GM21367 (cell line): ENCODE data around the gene CPEB1.
"Not testable (repeated sequence)": the region's sequence is repeated elsewhere in the genome, so short reads cannot be mapped to it uniquely, and the experiment has no call there.

Experiments
- ATAC-seq: cut with Tn5 transposase; IDR thresholded peaks from one replicate; pipeline ENCODE4 v1.9.1; 2021; ENCODE audit not compliant: unreplicated experiment

Gene CPEB1

DNA sequence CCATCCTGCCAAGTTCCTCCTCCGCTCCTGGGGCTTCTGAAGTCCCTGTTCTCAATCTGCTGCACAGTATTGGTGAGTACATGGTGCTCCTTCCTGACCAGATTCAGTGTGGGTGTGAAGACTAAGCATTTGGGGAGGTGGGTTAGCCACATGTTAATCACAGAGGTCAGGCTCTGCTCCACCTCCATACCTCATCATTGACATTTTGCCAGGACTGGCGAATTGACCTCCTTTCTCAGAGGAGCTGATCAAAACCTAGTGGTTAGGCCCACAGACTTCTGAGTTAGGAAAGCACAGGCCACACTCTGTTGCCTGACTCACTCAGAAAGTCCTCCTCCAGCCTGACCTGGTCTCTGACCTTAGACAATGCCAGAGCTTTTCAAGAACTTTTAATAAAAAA, 98.5 kb downstream of the CPEB1 start:
- no peak for ATAC-seq

DNA sequence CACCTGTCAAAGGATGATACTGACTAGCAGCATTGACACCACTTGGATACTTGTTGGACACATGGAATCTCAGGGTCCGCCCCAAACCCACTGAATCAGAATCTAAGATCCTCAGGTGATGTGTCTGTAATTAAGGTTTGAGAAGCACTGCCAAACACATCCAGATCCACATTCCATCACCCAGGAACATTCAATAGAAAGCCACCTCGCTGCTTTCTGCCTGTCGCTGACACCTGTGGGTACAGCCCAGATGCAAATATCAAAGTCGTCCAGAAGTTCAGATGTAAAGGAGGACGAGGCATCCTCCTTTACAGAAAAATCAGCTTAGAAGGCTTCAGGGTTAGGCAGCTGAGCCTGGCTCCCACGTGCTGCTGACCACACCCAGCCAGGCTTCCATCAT, 101.7 kb downstream of the CPEB1 start:
- no peak for ATAC-seq

DNA sequence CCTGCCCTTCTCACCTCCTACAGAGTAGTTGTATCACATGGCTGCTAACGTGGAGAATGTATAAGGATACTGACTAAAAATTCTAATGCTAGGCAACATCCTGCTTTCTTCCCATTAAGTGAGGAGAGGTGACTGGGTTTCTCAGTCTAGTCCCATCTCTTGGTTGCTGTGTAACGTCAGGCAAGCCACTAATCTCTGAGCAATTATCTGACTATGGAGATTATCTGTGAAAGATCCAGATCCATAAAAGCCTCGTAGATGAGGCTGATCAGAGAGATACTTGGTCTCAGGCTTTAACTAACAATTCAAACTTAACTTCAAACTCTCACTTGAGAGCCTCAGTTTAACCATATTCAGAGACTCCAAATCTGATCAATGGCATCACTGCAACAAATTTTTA, 102.2 kb downstream of the CPEB1 start:
- ATAC-seq = no peak

DNA sequence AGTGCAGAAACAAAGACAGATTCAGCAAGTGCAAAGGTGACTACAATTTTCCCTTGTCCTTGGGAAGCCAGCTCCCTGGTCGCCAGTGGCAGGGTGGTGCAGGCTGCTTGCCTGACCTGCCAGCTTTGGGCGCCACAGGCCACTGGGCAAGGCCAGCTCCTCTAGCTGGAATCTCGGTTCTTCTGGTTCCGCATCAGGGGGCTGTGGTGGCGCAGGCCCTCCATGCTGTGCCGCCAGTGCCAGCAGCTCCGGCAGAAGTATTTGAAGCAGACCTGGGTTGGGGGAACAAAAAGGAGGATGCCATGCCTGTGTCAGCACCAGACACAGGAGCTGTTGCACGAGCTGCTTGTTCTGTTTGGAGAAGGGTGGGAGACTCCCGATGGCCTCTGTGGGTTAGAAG, 102.7 kb downstream of the CPEB1 start:
- no peak for ATAC-seq

DNA sequence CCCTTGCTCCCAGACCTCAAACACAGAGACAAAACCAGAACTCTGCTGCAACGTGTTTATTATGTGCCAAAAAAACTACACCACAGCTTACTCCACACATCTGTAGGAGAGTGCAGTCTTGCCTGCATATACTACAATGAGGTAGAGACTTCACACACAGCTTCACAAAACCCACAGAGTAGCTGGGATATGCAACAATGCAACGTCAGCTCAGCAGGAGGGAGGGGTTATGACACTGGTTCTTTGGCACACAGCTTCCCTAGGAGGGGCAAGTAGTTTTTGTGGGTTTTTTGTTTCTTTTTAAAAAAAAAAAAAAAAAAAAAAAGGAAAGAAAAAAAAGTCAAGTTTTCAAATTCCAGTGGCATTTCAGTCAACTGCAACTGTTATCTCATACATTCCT, 104.0 kb downstream of the CPEB1 start:
- no peak for ATAC-seq

DNA sequence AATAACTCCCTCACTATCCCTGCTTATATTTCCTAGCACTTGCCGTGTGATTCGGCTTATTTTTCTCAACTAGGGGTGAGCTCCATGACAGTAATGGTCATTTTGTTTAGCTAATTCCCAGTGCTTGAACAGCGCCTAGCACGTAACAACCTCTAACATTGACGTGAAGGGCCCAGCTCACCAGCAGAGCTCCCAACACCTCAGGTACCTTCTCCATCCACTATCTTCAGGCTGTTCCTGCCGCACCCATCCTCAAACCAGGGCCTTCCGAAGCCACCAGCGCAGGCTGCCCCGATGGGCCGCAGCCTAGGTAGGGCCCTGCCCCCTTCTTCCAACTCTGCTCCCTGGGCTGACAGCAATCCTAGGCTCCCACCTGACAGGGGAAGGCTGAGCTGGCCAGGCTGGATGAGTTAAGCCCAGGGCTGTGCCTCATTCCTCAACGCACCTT, 106.2 kb downstream of the CPEB1 start:
- ATAC-seq = no peak

DNA sequence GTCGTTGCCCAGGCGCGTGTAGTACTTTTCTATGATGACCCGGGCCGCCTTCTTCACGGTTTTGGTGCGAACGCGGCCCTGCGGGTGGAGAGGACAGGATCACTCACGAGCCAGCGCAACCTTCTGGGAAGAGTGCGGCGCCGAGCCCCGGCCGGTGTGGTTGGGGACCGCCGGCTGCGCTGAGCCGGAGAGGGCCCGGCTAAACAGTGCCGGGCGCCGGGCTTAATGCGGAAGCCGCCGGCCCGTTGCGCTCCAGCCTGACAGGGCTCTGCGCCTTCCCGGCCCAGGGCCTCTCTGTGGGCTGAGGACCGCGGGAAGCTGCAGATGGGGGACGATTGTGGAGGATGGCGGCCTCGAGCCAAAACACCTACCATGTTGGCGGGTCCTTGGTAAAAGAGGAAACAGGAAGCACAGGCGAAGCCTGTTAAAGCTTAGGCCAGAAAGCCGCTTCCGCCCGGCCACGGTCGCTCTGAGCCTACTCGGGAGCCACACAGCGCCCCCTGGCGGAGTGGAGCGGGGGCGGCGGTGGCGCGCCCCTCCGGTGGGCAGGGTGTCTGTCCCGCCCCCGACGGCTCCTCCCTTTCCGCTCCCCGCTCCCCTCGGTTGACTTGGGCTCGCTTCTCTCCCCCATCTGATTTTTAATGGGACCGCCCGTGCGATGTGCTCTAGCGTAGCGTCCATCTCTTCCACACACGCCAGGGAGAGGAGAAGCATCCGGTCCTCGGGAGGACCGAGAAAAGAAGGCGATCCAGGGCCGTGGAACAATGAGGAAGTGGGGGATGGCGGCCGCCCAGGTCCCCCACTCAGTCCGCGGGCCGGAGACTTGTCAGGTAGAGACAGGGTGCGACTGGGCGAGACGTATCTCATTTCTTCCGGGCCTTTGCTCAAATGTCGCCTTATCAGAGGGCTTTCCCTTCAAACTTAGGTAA, 106.8 kb downstream of the CPEB1 start, which contains the start of gene RPS17:
TSS of gene RPS17 (minus strand) at position 403 of the 929 bp plus-strand sequence. CDS start at position 374, 29 bp downstream.
- peak; percentile 87 for ATAC-seq

DNA sequence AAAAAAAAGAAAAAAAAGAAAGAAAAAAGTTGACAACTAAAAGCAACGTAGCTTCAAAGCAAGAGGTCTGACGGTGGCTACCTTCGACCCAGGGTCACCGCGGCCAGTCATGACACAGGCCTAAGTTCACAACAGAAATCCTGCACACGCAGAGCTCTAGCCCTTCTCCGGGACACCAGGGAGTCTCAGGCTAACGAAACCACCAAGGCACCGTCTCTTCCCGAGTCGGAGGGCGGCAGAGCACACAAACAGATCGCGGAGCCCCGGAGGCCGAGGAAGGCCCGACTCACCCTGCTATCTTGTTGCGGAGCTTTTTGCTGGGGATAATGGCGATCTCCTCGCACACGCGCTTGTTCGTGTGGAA, 107.5 kb downstream of the CPEB1 start:
- ATAC-seq = no peak

DNA sequence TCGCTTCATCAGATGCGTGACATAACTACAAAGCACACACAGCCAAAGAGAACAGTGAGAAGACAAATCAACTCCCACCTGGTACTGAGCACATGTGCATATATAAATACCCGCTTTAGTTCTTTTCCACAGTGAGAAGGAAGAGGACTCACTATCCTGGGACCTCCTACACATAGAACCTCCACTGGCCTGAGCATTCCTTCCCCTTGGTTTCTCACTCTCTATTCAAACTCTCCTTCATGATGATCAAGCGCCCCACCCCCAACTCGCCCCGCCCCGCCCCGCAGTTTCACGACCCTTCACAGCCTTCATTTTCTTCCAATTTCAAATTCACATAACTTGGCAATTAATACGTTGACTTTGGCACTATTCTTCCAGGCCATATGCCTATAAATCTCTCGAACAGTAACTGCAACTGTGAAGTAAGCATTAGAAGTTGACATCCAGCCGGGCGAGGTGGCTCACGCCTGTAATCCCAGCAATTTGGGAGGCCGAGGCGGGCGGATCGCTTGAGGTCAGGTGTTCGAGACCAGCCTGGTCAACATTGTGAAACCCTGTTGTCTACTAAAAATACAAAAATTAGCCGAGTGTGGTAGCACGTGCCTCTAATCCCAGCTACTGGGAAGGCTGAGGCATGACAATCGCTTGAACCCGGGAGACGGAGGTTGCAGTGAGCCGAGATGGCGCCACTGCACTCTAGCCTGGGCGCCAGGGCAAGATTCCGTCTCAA, 108.0 kb downstream of the CPEB1 start:
- ATAC-seq = no peak

DNA sequence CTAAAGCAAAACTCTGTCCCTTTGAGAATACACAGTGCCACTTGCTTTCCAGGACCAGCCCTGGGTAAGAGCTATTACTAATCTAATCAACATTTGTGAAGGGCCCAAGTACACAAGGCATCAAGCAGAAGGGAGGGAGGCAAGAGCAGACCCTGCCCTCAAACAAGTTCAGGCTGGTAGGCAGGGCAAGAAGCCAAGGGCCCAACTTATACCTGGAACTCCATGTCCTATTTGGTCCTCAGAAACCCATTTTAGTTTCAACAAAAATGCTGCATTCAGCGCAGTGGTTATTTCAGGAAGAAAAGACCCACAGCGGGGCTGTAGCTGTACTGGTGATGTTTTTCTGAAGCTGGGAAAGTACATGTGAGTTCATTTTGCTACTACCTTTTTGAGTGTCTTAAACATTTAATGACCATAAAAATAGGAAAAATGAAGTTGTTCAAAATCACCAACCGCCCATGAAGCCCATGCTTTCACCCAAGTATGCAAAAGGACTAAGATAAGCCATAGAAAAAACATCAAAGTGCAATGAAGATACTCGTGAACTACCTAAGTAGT, 109.7 kb downstream of the CPEB1 start:
- ATAC-seq = no peak

DNA sequence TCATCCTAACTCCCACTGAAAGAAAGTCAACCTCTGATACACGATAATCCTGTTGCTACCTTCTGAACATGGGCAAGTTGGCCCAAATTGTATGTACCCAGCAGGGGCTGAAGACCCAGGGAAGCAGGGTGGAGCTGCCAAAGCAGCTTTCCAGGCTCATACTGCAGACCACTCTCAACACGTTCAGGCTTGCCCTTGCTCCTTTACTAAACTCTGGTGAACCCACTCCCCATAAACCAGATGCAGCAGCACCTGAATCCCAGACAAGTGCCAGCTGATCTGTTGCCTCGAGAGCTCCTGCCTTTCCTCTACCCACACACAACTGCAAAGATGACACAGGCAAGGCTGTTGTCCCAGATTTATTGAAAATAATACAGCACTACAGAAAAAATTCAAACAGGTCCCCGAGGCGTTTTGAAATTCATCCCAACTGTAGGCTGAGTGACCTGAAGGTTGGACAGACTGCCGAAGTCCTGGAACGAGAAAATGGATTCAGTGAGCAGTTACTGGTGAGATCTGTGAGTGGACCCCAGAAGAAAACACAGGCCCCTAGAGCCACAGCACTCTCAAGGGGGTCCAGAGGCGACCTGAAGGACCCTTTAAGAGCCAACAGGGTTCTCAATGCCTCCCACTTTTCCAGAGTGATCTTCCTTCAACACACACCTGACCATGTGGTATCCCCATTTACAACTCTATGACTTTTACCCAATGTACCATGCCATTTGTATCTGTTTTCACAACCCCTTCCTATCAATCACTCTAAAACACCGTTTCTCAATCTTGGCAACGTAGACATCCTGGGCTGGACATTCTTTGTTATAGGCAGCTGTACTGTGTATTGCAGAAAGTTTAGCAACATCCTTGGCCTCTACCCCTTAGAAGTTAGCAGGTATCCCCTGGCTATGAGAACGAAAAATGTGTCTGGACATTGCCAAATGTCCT, 110.5 kb downstream of the CPEB1 start:
- ATAC-seq = no peak

DNA sequence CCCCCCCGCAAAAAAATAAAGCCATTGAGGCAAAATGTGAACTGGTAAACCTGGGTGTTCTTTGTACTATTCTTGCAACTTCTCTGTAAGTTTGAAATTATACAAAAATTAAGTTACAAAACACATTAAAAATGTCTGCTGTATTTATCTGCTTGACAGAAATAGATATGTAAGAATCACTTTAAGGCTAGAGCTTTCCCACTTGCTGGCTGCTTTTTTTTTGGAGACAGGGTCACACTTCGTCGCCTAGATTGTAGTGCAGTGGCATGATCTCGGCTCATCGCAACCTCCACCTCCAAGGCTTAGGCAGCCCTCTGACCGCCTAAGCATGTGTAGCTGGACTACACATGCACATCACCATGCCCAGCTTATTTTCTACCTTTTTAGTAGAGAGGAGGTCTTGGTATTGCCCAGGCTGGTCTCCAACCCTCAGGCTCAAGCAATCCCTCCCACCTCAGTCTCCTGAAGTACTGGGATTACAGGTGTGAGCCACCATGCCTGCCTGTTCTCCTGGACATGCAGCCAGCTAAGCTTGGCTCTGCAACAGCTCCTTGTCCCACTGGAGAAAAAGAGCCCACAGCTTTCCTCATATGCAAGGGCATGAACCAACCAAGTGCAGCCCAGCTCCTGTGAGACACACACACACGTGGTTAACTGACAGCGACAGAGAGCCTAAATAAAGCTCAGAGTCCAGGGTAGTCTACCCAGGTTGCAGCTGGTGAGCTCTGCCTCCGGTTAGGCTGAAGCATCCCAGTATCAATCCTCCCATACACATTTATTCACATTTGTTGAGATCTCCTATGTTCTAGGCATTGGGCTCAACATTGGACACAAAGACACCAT, 111.4 kb downstream of the CPEB1 start:
- ATAC-seq = no peak

DNA sequence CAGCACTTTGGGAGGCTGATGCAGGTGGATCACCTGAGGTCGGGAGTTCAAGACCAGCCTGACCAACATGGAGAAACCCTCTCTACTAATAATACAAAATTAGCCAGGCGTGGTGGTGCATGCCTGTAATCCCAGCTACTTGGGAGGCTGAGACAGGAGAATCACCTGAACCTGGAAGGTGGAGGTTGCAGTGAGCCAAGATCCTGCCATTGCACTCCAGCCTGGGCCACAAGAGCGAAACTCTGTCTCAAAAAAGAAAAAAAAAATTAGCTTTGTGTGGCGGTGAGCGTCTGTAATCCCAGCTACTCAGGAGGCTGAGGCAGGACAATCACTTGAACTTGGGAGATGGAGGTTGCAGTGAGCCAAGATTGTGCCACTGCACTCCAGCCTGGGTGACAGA, 112.0 kb downstream of the CPEB1 start:
- ATAC-seq = not testable (repeated sequence)

DNA sequence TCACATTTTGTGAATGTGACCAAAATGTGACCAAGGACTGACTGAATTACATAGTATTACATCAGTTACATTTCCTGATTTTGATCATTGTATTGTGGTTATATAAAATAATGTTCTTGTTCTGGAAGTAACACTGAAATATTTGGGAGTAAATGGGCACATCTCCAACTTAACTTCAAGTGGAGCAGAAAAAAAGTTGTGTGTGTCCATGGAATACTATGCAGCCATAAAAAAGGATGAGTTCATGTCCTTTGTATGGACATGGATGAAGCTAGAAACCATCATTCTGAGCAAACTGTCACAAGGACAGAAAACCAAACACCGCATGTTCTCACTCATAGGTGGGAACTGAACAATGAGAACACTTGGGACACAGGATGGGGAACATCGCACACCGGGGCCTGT, 112.7 kb downstream of the CPEB1 start:
- ATAC-seq = not testable (repeated sequence)

DNA sequence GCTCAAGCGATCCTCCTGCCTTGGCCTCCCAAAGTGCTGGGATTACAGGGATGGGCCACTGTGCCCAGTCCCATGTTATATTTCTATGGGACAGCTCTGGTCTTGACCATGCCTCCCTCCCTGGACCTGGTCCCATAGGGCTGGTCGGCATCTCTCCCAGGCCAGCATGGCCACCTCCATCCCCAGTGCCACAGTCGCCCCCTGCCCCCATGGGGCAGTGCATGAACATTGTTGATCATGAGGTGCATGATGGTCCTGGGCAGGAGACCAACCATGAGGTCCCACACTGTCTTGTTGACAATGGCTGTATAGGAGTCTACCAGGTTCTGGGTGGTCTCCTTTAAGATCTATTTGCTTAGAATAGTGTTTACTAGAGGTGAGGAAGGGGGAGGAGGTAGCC, 113.4 kb downstream of the CPEB1 start:
- ATAC-seq = no peak

DNA sequence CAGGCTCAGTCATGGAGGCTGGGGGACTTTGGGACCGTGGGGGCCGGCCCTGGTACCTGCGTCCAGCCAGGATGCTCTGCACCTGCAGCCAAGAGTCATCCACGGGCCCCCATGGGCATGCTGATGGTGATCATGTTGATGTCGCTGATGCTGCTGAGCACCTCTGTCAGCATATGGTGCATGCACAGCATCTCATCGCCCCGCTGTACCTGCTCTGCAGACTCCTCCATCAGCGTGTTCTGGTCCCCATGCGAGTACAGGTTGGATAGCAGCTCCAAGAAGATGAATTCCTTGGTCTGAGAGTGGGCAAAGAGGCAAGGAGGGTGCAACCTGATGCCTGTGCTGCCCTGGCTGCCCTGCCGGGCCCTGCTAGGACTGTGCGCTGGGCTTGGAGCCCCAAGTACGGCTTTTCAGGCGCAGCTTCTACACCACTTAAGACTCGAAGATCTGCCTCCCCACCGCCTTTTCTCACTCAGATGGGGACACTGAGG, 114.1 kb downstream of the CPEB1 start:
- no peak for ATAC-seq

DNA sequence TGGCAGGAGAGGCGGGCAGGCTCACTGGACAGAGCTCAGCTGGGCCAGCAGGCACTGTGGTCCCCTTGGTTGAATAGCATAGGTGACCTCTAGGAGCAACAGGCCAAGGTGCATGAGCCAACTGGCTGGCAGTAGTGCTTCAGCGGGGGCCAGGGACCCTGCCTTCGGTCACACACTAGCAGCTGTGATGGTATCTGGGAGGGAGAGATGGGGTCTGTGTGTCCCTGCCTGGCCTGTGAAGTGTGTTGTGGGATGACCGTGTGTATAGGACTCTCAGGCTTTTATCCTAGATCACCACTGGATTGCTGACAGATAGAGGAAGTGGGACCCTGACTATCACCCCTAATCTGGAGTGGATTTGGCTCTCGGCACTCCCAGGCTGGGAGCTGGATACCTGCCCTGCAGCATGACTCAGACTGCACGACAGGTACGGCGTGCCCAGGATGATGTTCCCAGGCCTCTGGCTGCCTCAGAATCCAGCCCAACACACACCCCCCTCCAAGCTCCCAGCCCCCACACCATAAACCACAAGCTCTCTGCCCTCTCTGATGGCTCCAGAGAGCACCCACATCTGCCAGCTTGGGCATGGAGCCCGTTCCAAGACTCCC, 114.7 kb downstream of the CPEB1 start:
- ATAC-seq = no peak

DNA sequence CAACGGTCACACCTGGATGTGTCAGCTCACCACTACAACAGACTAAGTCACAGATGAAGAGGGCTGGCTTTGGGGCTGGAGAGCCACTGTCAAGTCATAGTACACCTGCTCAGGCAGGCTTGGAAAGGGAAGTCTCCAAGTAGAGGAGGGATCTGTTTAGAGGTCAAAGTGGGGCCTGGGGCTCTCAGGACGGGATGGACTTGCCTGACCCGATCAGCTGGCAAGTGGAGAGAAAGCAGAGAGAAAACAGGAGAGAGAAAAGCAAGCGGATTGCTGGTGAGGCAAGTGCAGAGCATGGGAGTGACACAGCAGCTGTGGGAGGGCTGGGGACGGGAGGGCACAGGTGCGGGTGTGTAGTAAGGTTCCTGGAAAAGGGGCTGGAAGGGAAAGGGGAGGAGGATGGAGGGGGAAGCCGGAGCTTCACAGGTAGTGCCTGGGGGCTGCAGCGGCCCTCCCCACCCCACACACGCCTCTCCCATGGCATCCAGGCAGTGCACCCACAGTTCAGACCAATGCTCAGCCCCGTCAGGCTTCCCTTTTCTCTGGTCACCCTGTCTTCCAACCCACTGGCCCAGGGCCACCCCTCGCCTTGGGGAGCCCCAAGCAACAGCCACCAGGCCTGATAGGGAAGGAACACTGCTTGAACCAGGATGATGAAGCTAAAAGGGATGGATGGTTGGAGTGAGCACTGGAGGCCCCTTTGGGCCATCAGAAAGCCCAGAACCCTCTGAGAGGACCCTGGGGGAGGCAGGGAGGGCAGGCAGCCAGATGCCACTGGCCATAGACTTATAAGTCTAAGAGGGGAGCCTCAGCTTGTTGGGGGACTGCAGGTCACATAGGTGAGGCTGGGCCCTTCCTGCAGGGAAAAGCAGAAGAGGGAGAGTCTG, 115.4 kb downstream of the CPEB1 start:
- no peak for ATAC-seq
